HCT116 (cell line): ENCODE measurements around the gene FOXQ1. TPM values are rescaled to one million over a fixed set of nuclear protein-coding genes. Genes with fewer than 3 reads are reported as not detected.

Experiments used
- ATAC-seq: fragments of 200-7000 bp; cut with Tn5 transposase; 2 replicates; pipeline ENCODE4 v1.9.1; 2020; ENCODE audit warnings: mild to moderate bottlenecking, moderate library complexity
- BruUV-seq: library from RNA; stranded (reverse); fragments of 400-500 nt; replicated peaks from 2 replicates; lab custom pipeline; 2021; lab: Mats Ljungman, UMichigan
- CTCF ChIA-PET: fragments of 300-600 bp; sonication (Branson Sonifier 250); formaldehyde crosslinking; loops from one replicate; lab custom pipeline; 2021; ENCODE audit warnings: antibody characterized with exemption; lab: Charles Lee
- POLR2A ChIA-PET: fragments of 300-600, 350-600 bp; sonication (Branson Sonifier 250); formaldehyde crosslinking; loops from one replicate; lab custom pipeline; 2021; ENCODE audit warnings: antibody characterized with exemption; lab: Charles Lee
- RAD21 ChIA-PET, 2 experiments: fragments of 300-600 bp; sonication (Branson Sonifier 250); formaldehyde crosslinking; loops; one replicate each; lab custom pipeline; 2023; ENCODE audit warnings: low total read pairs in 2 of 2; ENCODE audit not compliant: uncharacterized antibody in 2 of 2, unreplicated experiment in 2 of 2, low non-redundant PET in 1 of 2; lab: Charles Lee
- DNase-seq: peaks from one replicate; pipeline ENCODE4 v3.0.0-alpha.2; 2010; ENCODE audit warnings: low read depth, low spot score
- H2AFZ ChIP-seq: fragments of 200-600 bp; shearing (Covaris generic), sonication (generic); 2 replicates; pipeline ENCODE4 v1.6.1; 2017; ENCODE audit warnings: low read depth, mixed run types, mixed read lengths, antibody characterized with exemption, low read length; ENCODE audit not compliant: poor library complexity, severe bottlenecking
- H3K27ac ChIP-seq: 2 replicates; pipeline ENCODE4 v1.5.1; 2012; ENCODE audit warnings: low read depth, low read length
- H3K27me3 ChIP-seq: fragments of 200-600 bp; sonication (generic); 2 replicates; pipeline ENCODE4 v1.6.1; 2016; ENCODE audit warnings: mixed run types, low read length, mixed read lengths; ENCODE audit not compliant: insufficient read depth
- H3K36me3 ChIP-seq, 2 experiments: fragments of 200-500 bp in 1 of 2; fragments of 200-600 bp in 1 of 2; sonication (Bioruptor generic) in 1 of 2; sonication (generic) in 1 of 2; 2 replicates each; pipeline versions ENCODE4 v1.5.1 to v1.6.1; 2014 to 2016; ENCODE audit warnings: low read length in 2 of 2, inconsistent platforms in 1 of 2, mixed read lengths in 1 of 2, mixed run types in 1 of 2; ENCODE audit not compliant: insufficient read depth in 2 of 2, control insufficient read depth in 1 of 2
- H3K4me1 ChIP-seq, 2 experiments: fragments of 200-600 bp in 1 of 2; sonication (generic) in 1 of 2; 2 replicates each; pipeline versions ENCODE4 v1.5.1 to v1.6.1; 2012 to 2017; ENCODE audit warnings: low read length in 2 of 2, inconsistent platforms in 1 of 2, mild to moderate bottlenecking in 1 of 2, mixed read lengths in 1 of 2, mixed run types in 1 of 2, moderate library complexity in 1 of 2; ENCODE audit not compliant: insufficient read depth in 2 of 2, control insufficient read depth in 1 of 2
- H3K4me2 ChIP-seq: fragments of 200-600 bp; sonication (generic); 2 replicates; pipeline ENCODE4 v1.6.1; 2017; ENCODE audit warnings: mixed run types, low read length, mixed read lengths
- H3K4me3 ChIP-seq, 2 experiments: fragments of 200-600 bp in 1 of 2; sonication (generic) in 1 of 2; replicated peaks in 1 of 2; 2 replicates each; pipeline ENCODE4 v1.5.1; 2011 to 2016; ENCODE audit warnings: low read length in 2 of 2, control low read depth in 1 of 2, low read depth in 1 of 2, mild to moderate bottlenecking in 1 of 2, mixed read lengths in 1 of 2, mixed run types in 1 of 2
- H3K79me2 ChIP-seq: fragments of 200-600 bp; sonication (generic); 2 replicates; pipeline ENCODE4 v1.6.1; 2017; ENCODE audit warnings: mild to moderate bottlenecking, mixed run types, low read length, moderate library complexity, mixed read lengths; ENCODE audit not compliant: insufficient read depth
- H3K9ac ChIP-seq: fragments of 200-600 bp; sonication (generic); 2 replicates; pipeline ENCODE4 v1.6.1; 2016; ENCODE audit warnings: low read length, mixed read lengths
- H3K9me2 ChIP-seq: fragments of 200-600 bp; sonication (generic), shearing (Covaris generic); 2 replicates; pipeline ENCODE4 v1.6.1; 2017; ENCODE audit warnings: mixed run types, mild to moderate bottlenecking, moderate library complexity; ENCODE audit not compliant: insufficient read depth
- H3K9me3 ChIP-seq, 2 experiments: fragments of 200-500 bp in 1 of 2; fragments of 200-600 bp in 1 of 2; sonication (Bioruptor generic) in 1 of 2; sonication (generic) in 1 of 2; 2 replicates each; pipeline ENCODE4 v1.6.1; 2014 to 2017; ENCODE audit warnings: low read length in 2 of 2, mixed read lengths in 2 of 2, inconsistent platforms in 1 of 2, low read depth in 1 of 2, mild to moderate bottlenecking in 1 of 2, mixed run types in 1 of 2, moderate library complexity in 1 of 2; ENCODE audit not compliant: control insufficient read depth in 1 of 2, insufficient read depth in 1 of 2
- H4K20me1 ChIP-seq: fragments of 200-600 bp; sonication (generic), shearing (Covaris generic); 2 replicates; pipeline ENCODE4 v1.6.1; 2017; ENCODE audit warnings: mixed run types, mild to moderate bottlenecking, moderate library complexity; ENCODE audit not compliant: insufficient read depth
- ATF3 ChIP-seq: IDR thresholded peaks from 2 replicates; pipeline ENCODE4 v1.6.1; 2012
- CBX3 ChIP-seq: IDR thresholded peaks from 2 replicates; pipeline ENCODE4 v1.6.1; 2012; ENCODE audit warnings: low read depth
- CEBPB ChIP-seq: IDR thresholded peaks from 2 replicates; pipeline ENCODE4 v1.6.1; 2012; ENCODE audit warnings: low read depth
- EGR1 ChIP-seq: IDR thresholded peaks from 2 replicates; pipeline ENCODE4 v1.6.1; 2012; ENCODE audit warnings: low read depth
- ELF1 ChIP-seq: IDR thresholded peaks from 2 replicates; pipeline ENCODE4 v1.6.1; 2012; ENCODE audit warnings: low read depth, borderline replicate concordance
- EZH2 ChIP-seq: fragments of 200-600 bp; sonication (generic); IDR thresholded peaks from 2 replicates; pipeline ENCODE4 v1.6.1; 2017; ENCODE audit warnings: antibody characterized with exemption, mixed run types
- FOSL1 ChIP-seq: IDR thresholded peaks from 2 replicates; pipeline ENCODE4 v1.6.1; 2012; ENCODE audit warnings: low read depth
- POLR2A ChIP-seq: IDR thresholded peaks from 2 replicates; pipeline ENCODE4 v1.7.0; 2011; ENCODE audit warnings: borderline replicate concordance; ENCODE audit not compliant: insufficient read depth, insufficient read length; ENCODE audit errors: extremely low read depth
- POLR2AphosphoS5 ChIP-seq: IDR thresholded peaks from 2 replicates; pipeline ENCODE4 v1.6.1; 2011; ENCODE audit warnings: mild to moderate bottlenecking, low read depth, low read length, moderate library complexity
- RAD21 ChIP-seq: IDR thresholded peaks from 2 replicates; pipeline ENCODE4 v1.6.1; 2012; ENCODE audit warnings: low read depth, mild to moderate bottlenecking
- SIN3A ChIP-seq: IDR thresholded peaks from 2 replicates; pipeline ENCODE4 v1.6.1; 2012; ENCODE audit warnings: low read depth
- SP1 ChIP-seq: IDR thresholded peaks from 2 replicates; pipeline ENCODE4 v1.6.1; 2012; ENCODE audit warnings: low read depth
- SRF ChIP-seq: IDR thresholded peaks from 2 replicates; pipeline ENCODE4 v1.6.1; 2012; ENCODE audit warnings: low read depth
- TCF7L2 ChIP-seq: IDR thresholded peaks from 2 replicates; pipeline ENCODE4 v1.7.0; 2011; ENCODE audit warnings: borderline replicate concordance, inconsistent platforms; ENCODE audit not compliant: insufficient read depth, insufficient read length; ENCODE audit errors: extremely low read depth
- YY1 ChIP-seq: IDR thresholded peaks from 2 replicates; pipeline ENCODE4 v1.6.1; 2011; ENCODE audit warnings: low read length, low read depth, moderate library complexity, mild to moderate bottlenecking; ENCODE audit not compliant: insufficient replicate concordance; ENCODE audit errors: extremely low read depth
- ZBTB33 ChIP-seq: IDR thresholded peaks from 2 replicates; pipeline ENCODE4 v1.6.1; 2011; ENCODE audit warnings: mild to moderate bottlenecking, low read length, moderate library complexity; ENCODE audit not compliant: insufficient replicate concordance; ENCODE audit errors: extremely low read depth
- intact Hi-C: fragments of 100-400 bp; cut with micrococcal nuclease; formaldehyde crosslinking; loops from 2 replicates; pipeline ENCODE4 v1.10.0; 2022
- total RNA-seq: library from RNA; stranded (reverse); gene quantifications from one replicate; pipeline ENCODE4 v1.2.1, GENCODE V29; 2021; ENCODE audit not compliant: unreplicated experiment
- TF ChIP-seq, protein P1 (sequence below): IDR thresholded peaks from 2 replicates; pipeline ENCODE4 v1.6.1; 2012
- TF ChIP-seq, protein P2 (sequence below), 3 experiments: fragments of 200-600 bp in 1 of 3; sonication (generic) in 1 of 3; IDR thresholded peaks in 2 of 3; conservative IDR thresholded peaks in 1 of 3; 2 replicates each; pipeline ENCODE4 v1.5.1; 2012 to 2017; ENCODE audit warnings: low read depth in 2 of 3, low read length in 2 of 3, antibody characterized with exemption in 1 of 3, borderline replicate concordance in 1 of 3, control low read depth in 1 of 3, mild to moderate bottlenecking in 1 of 3, mixed read lengths in 1 of 3, mixed run types in 1 of 3, moderate library complexity in 1 of 3; ENCODE audit not compliant: insufficient read depth in 1 of 3

The FOXQ1 gene
- total RNA-seq, 1 experiment from 2014 or later = 0.42 TPM

DNA sequence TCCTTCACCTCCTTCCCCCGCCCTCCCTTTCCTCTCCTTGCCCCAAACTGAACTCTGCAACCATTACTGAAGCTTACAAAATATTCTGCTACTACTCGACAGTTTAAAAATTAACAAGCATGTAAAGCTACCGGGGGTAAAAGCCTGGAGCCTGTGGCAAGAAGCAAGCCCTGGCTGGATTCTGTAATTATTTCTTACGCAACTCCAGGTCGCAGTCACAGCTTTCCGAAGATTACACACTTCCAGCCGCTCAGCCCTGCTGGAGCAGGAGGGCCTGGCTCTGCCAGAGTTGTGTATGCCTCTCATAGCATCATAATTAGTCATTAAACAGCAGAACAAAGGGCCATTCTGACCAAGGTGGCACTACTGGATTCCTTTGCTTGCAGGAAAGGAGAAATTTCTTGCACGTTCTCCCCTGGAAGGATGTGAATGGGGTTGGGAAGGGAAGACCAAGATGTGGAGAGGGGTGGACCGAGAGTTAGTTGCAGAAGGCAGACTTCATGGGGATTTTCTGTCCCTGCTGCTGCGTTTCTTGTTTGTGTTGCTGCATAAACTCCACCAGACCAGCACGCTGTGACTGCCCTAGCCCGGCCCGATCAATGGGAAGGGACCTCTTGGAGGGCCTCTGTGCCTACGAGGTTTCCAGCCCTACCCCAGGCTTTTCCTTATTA, 23.6 kb downstream of the FOXQ1 start:
- no peaks in the 10 kb centered on the region for H3K9me3 ChIP-seq
- H3K4me1 ChIP-seq = peaks cover 9 to 33% of the 10 kb centered on the region in 2 experiments; a peak in 3 of 4 replicates
- intact Hi-C loops = loop anchor here (1.0 to 5.0 kb wide), 4 partner anchors 422 to 743 kb away; no protein-coding TSS in a partner anchor
- no peaks in the 10 kb centered on the region for H3K27me3 ChIP-seq
- no peaks in the 10 kb centered on the region for H3K9me2 ChIP-seq
- no peaks in the 10 kb centered on the region for H3K79me2 ChIP-seq
- H3K4me3 ChIP-seq = peak overlapping the region; percentile 10 to 40; a peak in 3 of 4 replicates
- H3K4me2 ChIP-seq = peak overlapping the region; percentile 72
- H3K27ac ChIP-seq = peak overlapping the region; percentile 63
- no TSS peak for BruUV-seq
- ATAC-seq (peak; percentile 92), DNase-seq (peak; percentile 87)
- peak overlapping the region; percentile 19 for H3K9ac ChIP-seq
- ChIA-PET CTCF (interaction anchor here (1.1 to 2.9 kb wide), 6 partner anchors 101 to 742 kb away, joined by 3 to 19 read pairs (median 5); partner anchors contain the start of gene EXOC2), POLR2A (interaction anchor here (1.2 kb wide), 1 partner anchor 422 kb away, joined by 3 read pairs; no protein-coding TSS in a partner anchor), RAD21 (interaction anchor here (0.6 to 1.2 kb wide), 6 partner anchors 62 to 742 kb away, joined by 3 to 8 read pairs (median 3); no protein-coding TSS in a partner anchor)
- peak overlapping the region; percentile 27 for H2AFZ ChIP-seq
- H4K20me1 ChIP-seq = no peaks in the 10 kb centered on the region
- H3K36me3 ChIP-seq = no peaks in the 10 kb centered on the region
- TF ChIP-seq POLR2AphosphoS5 (peak; percentile 21; the same call in 1 of the 2 replicates), ZBTB33 (no peak), SRF (peak; percentile 66), SIN3A (peak; percentile 68), ATF3 (no peak), RAD21 (peak; percentile 48), EGR1 (peak; percentile 17; the same call in 1 of the 2 replicates), FOSL1 (peak; percentile 84), CBX3 (peak; percentile 90), CEBPB (peak; percentile 99), SP1 (peak; percentile 92), ELF1 (peak; percentile 67), POLR2A (no peak), YY1 (no peak), EZH2 (no peak), TCF7L2 (peak; percentile 60)
- TF ChIP-seq, protein P1, sequence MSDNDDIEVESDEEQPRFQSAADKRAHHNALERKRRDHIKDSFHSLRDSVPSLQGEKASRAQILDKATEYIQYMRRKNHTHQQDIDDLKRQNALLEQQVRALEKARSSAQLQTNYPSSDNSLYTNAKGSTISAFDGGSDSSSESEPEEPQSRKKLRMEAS = peak; percentile 65; the same call in 1 of the 2 replicates
- TF ChIP-seq, protein P2, sequence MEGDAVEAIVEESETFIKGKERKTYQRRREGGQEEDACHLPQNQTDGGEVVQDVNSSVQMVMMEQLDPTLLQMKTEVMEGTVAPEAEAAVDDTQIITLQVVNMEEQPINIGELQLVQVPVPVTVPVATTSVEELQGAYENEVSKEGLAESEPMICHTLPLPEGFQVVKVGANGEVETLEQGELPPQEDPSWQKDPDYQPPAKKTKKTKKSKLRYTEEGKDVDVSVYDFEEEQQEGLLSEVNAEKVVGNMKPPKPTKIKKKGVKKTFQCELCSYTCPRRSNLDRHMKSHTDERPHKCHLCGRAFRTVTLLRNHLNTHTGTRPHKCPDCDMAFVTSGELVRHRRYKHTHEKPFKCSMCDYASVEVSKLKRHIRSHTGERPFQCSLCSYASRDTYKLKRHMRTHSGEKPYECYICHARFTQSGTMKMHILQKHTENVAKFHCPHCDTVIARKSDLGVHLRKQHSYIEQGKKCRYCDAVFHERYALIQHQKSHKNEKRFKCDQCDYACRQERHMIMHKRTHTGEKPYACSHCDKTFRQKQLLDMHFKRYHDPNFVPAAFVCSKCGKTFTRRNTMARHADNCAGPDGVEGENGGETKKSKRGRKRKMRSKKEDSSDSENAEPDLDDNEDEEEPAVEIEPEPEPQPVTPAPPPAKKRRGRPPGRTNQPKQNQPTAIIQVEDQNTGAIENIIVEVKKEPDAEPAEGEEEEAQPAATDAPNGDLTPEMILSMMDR (IDR thresholded peaks at IDR 0.05 in 2 of 3, conservative IDR thresholded peaks at IDR 0.05 in 1 of 3; ENCODE audit: borderline replicate concordance in 1 of 3, insufficient read depth in 1 of 3, low read depth in 2 of 3, low read length in 2 of 3) = no peak
